A673 (cell line): ENCODE results near the gene DLGAP1. TPM values are rescaled to one million over a fixed set of nuclear protein-coding genes. Genes with fewer than 3 reads are reported as not detected.

ENCODE experiments used
- BruUV-seq: library from RNA; stranded (reverse); fragments of 400-500 nt; replicated peaks from 2 replicates; lab custom pipeline; 2021; lab: Mats Ljungman, UMichigan
- CTCF ChIA-PET: fragments of 300-600 bp; sonication (Branson Sonifier 250); formaldehyde crosslinking; loops from one replicate; lab custom pipeline; 2022; ENCODE audit warnings: antibody characterized with exemption; lab: Charles Lee
- POLR2A ChIA-PET: fragments of 300-600 bp; sonication (Branson Sonifier 250); formaldehyde crosslinking; loops from one replicate; lab custom pipeline; 2022; ENCODE audit warnings: antibody characterized with exemption; ENCODE audit not compliant: low non-redundant PET; lab: Charles Lee
- DNase-seq: peaks from one replicate; pipeline ENCODE4 v3.0.0-alpha.2; 2015; ENCODE audit warnings: low spot score
- H3K27ac ChIP-seq: fragments of 200-600 bp; sonication (generic); 2 replicates; pipeline ENCODE4 v1.5.1; 2016; ENCODE audit warnings: mixed run types, low read depth, mild to moderate bottlenecking, mixed read lengths, antibody characterized with exemption, low read length; ENCODE audit not compliant: poor library complexity, severe bottlenecking
- H3K27me3 ChIP-seq: fragments of 200-600 bp; sonication (generic); replicated peaks from 2 replicates; pipeline ENCODE4 v1.6.1; 2017; ENCODE audit warnings: mixed run types, low read depth, mild to moderate bottlenecking, mixed read lengths, antibody characterized with exemption, low read length; ENCODE audit not compliant: insufficient read depth, poor library complexity
- H3K36me3 ChIP-seq: fragments of 200-600 bp; sonication (generic); 2 replicates; pipeline ENCODE4 v1.6.1; 2016; ENCODE audit warnings: mixed run types, mild to moderate bottlenecking, mixed read lengths, antibody characterized with exemption, low read length; ENCODE audit not compliant: insufficient read depth, poor library complexity, severe bottlenecking
- H3K4me1 ChIP-seq: fragments of 200-600 bp; sonication (generic); 2 replicates; pipeline ENCODE4 v1.6.1; 2017; ENCODE audit warnings: mixed run types, mild to moderate bottlenecking, mixed read lengths, antibody characterized with exemption, low read length; ENCODE audit not compliant: insufficient read depth, poor library complexity, severe bottlenecking
- H3K4me3 ChIP-seq: fragments of 200-600 bp; sonication (generic); 2 replicates; pipeline ENCODE4 v1.5.1; 2016; ENCODE audit warnings: low read depth, mixed run types, mild to moderate bottlenecking, mixed read lengths, low read length; ENCODE audit not compliant: poor library complexity, severe bottlenecking
- H3K9me3 ChIP-seq: fragments of 200-600 bp; sonication (generic); 2 replicates; pipeline ENCODE4 v1.6.1; 2016; ENCODE audit warnings: mixed run types, low read depth, mild to moderate bottlenecking, mixed read lengths, antibody characterized with exemption, low read length; ENCODE audit not compliant: poor library complexity, severe bottlenecking
- CTCF ChIP-seq: fragments of 300-800, 200-600 bp; sonication (generic); conservative IDR thresholded peaks from 2 replicates; pipeline ENCODE4 v1.5.1; 2017; ENCODE audit warnings: low read depth, mild to moderate bottlenecking, antibody characterized with exemption, low read length, moderate library complexity, mixed read lengths
- EZH2 ChIP-seq: fragments of 200-600 bp; sonication (generic); IDR thresholded peaks from 2 replicates; pipeline ENCODE4 v1.6.1; 2017; ENCODE audit warnings: borderline replicate concordance, low read depth, mild to moderate bottlenecking, mixed read lengths, antibody characterized with exemption, low read length; ENCODE audit not compliant: poor library complexity, severe bottlenecking
- intact Hi-C: fragments of 100-400 bp; cut with micrococcal nuclease; formaldehyde crosslinking; loops from one replicate; pipeline ENCODE4 v1.10.0; 2022; ENCODE audit not compliant: unreplicated experiment
- total RNA-seq: library from RNA; stranded (reverse); gene quantifications from 2 replicates; pipeline ENCODE4 v1.2.3, GENCODE V29; 2021

DLGAP1 gene
- total RNA-seq, 1 experiment from 2014 or later: 135 TPM

DNA sequence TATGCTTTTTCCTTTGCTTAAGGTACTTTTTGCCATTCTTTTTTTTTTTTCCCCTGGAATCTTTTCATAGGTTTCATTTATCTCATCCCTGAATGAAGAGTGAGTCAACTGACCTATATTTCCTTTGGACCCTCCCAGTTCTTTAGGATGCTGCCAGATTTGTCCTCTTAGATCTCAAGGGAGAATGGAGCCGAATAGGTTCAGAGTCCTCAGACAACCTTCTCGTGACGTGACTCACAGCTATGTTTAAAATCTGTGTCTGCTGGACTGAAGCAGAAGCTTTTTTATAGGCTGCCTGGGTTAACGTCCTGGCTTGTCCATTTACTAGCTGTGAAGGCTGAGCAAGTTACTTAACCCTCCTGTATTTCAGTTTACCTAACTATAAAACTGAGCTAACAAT is 358.6 kb downstream of the DLGAP1 start:
- DNase-seq: no peak
- POLR2A ChIA-PET: no interaction called here
- Histone ChIP-seq H3K27ac (no peak overlapping the region), H3K36me3 (no peaks in the 10 kb centered on the region), H3K4me1 (peaks cover 4% of the 10 kb centered on the region), H3K27me3 (no peaks in the 10 kb centered on the region), H3K4me3 (no peak overlapping the region), H3K9me3 (no peaks in the 10 kb centered on the region)
- CTCF ChIA-PET: no interaction called here
- intact Hi-C loops: no loop called here
- BruUV-seq: no TSS peak
- TF ChIP-seq EZH2 (no peak), CTCF (no peak)

DNA sequence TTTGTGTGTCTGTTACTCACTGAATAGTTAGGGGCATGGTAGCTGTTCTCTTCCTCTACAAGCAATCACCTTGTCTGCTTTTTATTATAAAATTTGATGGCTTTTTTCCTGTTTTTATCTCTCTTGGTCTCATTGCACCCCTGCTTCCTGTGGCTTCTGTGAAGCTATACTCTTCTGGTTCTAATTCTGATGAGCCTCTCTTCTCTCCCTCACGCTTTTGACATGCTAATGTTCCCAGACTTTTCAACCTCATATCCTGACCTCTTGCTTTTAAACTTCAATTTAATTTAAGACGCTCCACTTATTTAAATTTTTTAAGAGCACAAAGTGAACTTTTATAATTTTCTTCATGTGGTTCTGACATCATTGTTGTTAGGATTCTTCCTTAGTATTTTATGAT is 361.4 kb downstream of the DLGAP1 start:
- Histone ChIP-seq H3K4me3 (no peak overlapping the region), H3K4me1 (peaks cover 4% of the 10 kb centered on the region), H3K9me3 (no peaks in the 10 kb centered on the region), H3K27ac (no peak overlapping the region), H3K27me3 (no peaks in the 10 kb centered on the region), H3K36me3 (no peaks in the 10 kb centered on the region)
- no TSS peak for BruUV-seq
- ChIA-PET CTCF (no interaction called here), POLR2A (interaction anchor here (0.7 kb wide), 1 partner anchor 374 kb away, joined by 3 read pairs; no protein-coding TSS in a partner anchor)
- intact Hi-C loops: no loop called here
- TF ChIP-seq CTCF (no peak), EZH2 (no peak)
- DNase-seq: peak; percentile 25

DNA sequence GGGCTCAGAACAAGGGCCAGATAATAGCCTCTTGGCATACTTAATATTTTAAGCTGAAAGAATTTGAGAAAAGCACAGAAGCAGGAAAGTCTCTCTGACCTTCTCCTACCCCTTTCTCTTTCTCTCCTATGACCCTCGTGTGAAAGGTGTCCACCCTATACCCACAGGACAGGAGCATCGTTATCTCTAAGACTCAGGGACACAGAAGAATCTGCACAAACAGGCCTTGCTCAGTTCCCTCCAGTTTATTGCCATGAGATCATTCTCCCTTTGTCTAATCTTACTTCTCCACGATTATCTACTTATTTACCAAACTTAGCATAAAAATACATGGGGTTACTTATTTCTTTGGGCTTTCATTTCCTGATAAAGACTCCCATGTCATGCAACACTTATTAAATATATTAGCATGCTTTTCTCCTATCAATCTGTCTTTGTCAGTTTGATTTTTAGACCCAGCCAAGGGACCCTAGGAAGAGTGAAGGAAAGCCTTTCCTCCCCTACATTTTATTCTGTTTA is 370.7 kb downstream of the DLGAP1 start:
- ChIA-PET POLR2A (interaction anchor here (0.6 kb wide), 1 partner anchor 688 kb away, joined by 3 read pairs; no protein-coding TSS in a partner anchor), CTCF (no interaction called here)

More for the DNA sequence above, 370.7 kb downstream of the DLGAP1 start:
- Histone ChIP-seq H3K9me3 (peaks cover 8% of the 10 kb centered on the region), H3K4me3 (no peak overlapping the region), H3K36me3 (no peaks in the 10 kb centered on the region), H3K27ac (no peak overlapping the region), H3K27me3 (no peaks in the 10 kb centered on the region), H3K4me1 (no peaks in the 10 kb centered on the region)
- BruUV-seq: no TSS peak
- no peak for TF ChIP-seq CTCF
- no peak for TF ChIP-seq EZH2
- intact Hi-C loops: no loop called here
- no peak for DNase-seq
